GM18526 (cell line): ENCODE results near the gene DKC1.
A peak's percentile ranks its signal among the peaks of the same experiment; 100 is the strongest.

Source experiments
- POLR2A ChIP-seq: IDR thresholded peaks from 3 replicates; pipeline ENCODE4 v1.6.1; 2011; ENCODE audit not compliant: insufficient read length; ENCODE audit errors: extremely low read depth

Gene DKC1

DNA sequence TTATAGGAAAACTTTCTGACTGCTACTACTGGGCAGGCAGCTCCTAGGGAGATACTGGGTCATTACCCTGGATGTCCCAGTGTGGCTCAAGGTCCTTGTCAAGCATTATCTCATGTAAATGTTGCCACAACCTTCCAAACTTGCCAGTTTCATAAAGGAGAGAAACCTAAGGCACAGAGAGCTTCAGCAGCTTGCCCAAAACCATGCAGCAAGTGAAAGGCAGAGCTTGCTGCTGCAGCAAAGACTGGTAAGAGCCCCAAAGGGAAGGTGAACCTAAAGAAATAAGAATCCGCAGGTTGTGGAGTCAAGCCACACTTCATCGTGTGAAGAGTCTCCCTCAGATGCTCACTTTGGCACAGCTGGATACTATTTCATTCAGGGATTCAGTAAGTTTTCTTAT is 40.3 kb downstream of the DKC1 start:
- TF ChIP-seq POLR2A, result no peak

- no peak for TF ChIP-seq POLR2A
These were observed 41.7 kb downstream of the DKC1 start for GRCh38 chrX:154804261-154804956.

GRCh38 chrX:154804957-154805695 is 42.5 kb downstream of the DKC1 start, which contains the start of gene MPP1:
MPP1 (minus strand) TSS chrX:154805485; CDS start chrX:154805373, 112 bp downstream.
- peak; percentile 42 for TF ChIP-seq POLR2A

GRCh38 chrX:154805696-154806091 is 43.0 kb downstream of the DKC1 start:
- no peak for TF ChIP-seq POLR2A

DNA sequence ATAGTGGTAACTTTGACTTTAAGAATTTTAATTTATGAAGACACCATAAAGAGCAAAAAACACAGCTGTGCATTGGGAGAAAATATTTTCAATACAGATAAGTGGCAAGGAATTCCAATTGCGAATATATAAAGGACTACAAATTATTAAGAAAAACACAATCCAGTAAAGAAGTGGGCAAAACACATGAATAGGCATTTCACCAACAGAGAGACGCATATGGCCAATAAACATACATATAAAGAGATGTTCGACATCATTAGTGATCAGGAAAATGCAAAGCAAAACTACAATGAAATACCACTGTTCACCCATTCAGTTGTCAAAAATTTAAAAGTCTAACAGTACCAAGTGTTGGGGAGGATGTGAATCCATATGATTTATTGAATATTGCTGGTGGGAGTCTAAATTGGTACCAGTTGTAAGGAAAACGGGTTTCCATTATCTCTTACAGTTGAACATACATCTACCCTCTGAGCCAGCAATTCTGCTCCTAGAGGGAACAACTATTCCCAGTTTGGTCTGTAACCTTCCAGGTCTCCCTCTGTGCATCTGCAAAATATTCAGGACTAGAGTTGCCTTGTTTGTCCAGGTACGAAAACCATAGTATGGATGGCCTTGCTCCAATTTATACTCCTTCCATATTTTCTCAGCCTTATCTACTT is 44.3 kb downstream of the DKC1 start:
- TF ChIP-seq POLR2A, result no peak

DNA sequence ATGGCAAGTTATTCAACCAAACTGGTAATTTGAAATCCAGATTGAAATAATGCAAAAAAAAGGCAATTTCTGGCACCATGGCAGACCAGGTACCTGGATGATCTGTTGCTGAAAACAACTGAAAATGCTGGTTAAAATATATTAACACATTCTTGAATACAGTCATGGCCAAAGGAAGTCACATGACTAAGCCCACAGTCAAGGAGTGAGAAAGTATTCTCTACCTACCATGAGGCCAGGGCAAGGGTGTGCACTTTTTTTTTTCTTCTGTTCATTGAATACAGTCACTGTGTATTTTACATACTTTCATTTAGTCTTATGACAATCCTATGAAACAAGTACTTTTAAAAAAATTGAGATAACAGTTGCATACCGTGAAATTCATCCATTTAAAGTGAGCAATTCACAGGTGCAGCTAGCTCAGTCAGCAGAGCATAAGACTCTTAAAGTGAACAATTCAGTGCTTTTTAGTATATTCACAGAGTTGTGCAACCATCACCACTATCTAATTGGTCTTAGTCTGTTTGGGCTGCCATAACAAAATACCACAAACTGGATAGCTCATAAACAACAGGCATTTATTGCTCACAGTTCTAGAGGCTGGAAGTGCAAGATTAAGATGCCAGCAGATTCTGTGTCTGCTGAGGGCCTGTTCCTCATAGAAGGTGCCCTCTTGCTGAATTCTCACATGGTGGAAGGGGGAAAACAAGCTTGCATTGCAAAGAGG is 47.4 kb downstream of the DKC1 start:
- no peak for TF ChIP-seq POLR2A

DNA sequence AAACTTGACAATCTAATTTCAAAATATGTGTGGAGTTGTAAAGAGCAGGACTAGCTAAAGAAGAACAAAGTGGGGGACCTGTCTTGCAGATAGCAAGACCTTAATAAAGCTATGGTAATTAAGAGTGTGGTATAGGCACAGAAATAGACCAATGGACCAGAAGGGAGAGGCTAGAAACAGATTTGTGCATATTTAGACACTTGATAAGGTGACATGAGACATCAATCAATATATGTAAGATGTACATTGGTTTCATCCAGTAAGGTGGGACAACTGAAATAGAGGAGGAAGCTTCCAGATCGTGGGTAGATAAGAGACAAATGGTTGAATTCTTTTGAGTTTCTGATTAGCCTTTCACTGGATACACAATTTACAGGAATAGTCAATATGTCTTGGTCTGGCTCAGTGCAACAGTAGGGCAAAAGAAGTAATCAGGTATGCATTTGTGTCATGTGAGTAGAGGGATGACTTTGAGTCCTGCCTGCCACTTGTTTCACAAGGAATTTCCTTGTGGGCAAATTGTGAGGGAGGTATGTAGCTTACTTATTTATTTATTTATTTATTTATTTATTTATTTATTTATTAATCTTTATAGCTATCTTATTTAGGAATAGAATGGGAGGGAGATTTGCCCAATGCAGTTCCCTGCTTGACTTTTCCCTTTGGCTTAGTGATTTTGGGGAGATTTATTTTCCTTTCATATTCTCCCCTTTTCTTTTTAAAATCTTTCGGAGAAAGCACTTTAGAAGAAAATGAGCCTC is 49.9 kb downstream of the DKC1 start:
- TF ChIP-seq POLR2A, result no peak

DNA sequence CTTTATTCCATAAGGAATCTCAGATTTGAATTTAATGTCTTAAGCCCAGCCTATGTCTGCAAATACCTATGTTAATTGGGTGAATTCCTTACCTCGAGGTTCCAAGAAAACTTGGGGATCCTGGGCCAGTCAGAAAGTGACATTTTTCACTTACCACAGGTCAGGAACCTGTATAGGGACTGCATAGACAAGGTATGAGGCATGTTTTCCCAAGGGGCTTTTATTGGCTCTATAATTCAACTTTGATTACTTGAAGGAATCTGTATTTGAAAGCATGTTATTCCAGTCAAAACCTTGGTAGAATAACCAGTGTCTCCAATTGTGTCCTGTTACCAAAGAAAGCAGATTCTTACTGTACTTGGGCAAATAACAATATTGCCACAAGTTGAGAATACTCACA is 51.1 kb downstream of the DKC1 start:
- TF ChIP-seq POLR2A, result no peak

DNA sequence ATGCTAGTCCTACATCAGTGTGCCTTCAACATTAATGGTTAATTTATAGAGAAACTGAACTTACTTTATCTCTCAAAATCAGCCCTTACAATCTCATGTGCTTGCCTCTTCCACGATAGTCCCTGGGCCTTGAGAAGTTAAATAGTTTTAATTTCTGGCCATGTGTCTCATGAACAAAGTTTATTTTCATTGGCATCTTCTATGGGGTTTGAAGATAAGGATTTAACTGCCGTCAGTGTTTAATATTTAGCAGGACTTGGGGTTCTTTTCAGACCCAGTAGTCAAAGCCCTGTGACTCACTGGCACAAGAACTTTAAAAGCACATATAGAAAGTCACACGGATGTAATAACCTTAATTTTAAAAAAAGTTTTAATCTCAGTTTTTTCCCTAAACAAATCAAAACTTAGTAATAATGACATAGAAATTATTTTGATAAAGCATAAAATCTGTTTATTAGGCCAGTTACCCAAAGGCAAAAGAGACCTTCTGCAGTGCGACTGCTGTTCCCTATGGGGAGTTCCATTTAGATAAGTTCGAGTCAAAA is 52.7 kb downstream of the DKC1 start:
- TF ChIP-seq POLR2A, result no peak

DNA sequence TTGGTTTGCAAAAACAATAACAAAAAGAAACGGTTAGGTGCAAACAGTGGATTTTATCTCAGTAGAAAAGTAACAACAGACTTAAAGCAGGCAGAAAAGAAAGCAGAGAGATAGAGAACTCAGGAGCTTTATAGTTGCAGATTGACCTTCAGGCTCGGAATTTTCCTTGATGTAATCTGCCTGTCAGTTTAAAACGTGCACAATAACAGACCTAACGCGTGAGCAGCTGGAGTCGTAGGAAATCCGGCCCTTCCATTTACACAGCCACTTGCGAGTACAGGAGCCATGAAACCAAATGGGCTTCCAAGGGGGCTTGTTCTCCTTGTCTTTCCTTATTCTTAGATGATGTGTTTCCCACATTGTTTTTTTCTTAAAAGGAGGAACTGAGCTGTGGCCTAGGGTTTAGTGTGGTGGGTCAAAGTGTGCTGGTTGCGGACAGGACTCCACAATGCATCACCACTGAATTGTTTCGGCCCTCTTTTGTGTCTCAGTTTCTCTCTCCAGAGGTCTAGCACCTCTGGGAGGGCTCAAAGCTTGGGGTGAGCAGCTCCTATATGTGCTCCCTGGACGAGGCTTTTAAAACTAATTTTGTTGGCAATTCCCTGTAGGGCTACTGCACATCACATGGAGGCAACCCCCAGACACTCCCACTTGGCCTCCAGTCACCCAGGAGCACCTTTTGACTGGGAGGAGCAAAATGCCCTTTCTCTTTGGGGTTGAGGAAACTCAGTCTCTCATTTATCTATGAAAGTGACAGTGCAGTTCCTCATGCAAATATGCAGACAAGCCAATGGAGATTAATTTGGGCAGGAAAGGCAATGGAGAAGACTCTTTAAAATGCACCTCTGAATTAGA is 56.5 kb downstream of the DKC1 start:
- TF ChIP-seq POLR2A, result no peak

- TF ChIP-seq POLR2A, result no peak
These were observed 57.2 kb downstream of the DKC1 start for GRCh38 chrX:154819771-154820341.

DNA sequence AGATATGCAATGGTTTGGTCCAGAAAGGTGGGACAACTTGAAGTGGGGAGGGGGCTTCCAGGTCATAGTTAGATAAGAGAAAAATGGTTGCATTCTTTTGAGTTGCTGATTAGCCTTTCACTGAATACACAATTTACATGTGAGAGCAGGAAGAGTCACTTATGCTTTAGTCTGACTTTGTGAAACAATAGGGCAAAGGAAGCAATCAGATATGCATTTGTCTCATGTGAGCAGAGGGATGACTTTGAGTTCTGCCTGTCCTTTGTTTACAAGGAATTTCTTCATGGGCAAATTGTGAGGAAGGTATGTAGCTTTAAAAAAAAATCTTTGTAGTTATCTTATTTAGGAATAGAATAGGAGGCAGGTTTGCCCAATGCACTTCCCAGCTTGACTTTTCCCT is 58.9 kb downstream of the DKC1 start:
- TF ChIP-seq POLR2A, result no peak

- no peak for TF ChIP-seq POLR2A
These were observed 59.4 kb downstream of the DKC1 start for GRCh38 chrX:154822029-154822428.
